KMS-11 (cell line): ENCODE measurements around the gene RRAS2.
"Not testable (repeated sequence)": the region's sequence is repeated elsewhere in the genome, so short reads cannot be mapped to it uniquely, and the experiment has no call there.

Experiments
- H2AFZ ChIP-seq: fragments of 200-600 bp; sonication (generic); 2 replicates; pipeline ENCODE4 v1.6.1; 2016; ENCODE audit warnings: antibody characterized with exemption, mixed run types, low read depth
- H3K27ac ChIP-seq: fragments of 200-600 bp; sonication (generic); 2 replicates; pipeline ENCODE4 v1.6.1; 2016; ENCODE audit warnings: mild to moderate bottlenecking, mixed run types
- H3K27me3 ChIP-seq: fragments of 200-600 bp; sonication (generic); 2 replicates; pipeline ENCODE4 v1.6.1; 2017; ENCODE audit warnings: mild to moderate bottlenecking, low read depth, mixed run types, moderate library complexity; ENCODE audit not compliant: insufficient read depth
- H3K36me3 ChIP-seq: fragments of 200-600 bp; sonication (generic); 2 replicates; pipeline ENCODE4 v1.6.1; 2017; ENCODE audit warnings: mild to moderate bottlenecking, mixed run types; ENCODE audit not compliant: insufficient read depth
- H3K4me1 ChIP-seq: fragments of 200-600 bp; sonication (generic); 2 replicates; pipeline ENCODE4 v1.6.1; 2016; ENCODE audit warnings: mild to moderate bottlenecking, low read depth, mixed run types; ENCODE audit not compliant: poor library complexity, severe bottlenecking
- H3K4me2 ChIP-seq: fragments of 200-600 bp; sonication (generic); 2 replicates; pipeline ENCODE4 v1.7.0; 2016; ENCODE audit warnings: mild to moderate bottlenecking, mixed run types
- H3K4me3 ChIP-seq: fragments of 200-600 bp; sonication (generic); IDR thresholded peaks from 2 replicates; pipeline ENCODE4 v1.6.1; 2017; ENCODE audit warnings: low read depth, low read length, mixed read lengths; ENCODE audit not compliant: insufficient read depth
- H3K79me2 ChIP-seq: fragments of 200-600 bp; sonication (generic); 2 replicates; pipeline ENCODE4 v1.6.1; 2016; ENCODE audit warnings: low read depth, mixed run types; ENCODE audit not compliant: insufficient read depth
- H3K9ac ChIP-seq: fragments of 200-600 bp; sonication (generic); 2 replicates; pipeline ENCODE4 v1.6.1; 2016; ENCODE audit warnings: mild to moderate bottlenecking, mixed run types
- H4K20me1 ChIP-seq: fragments of 200-600 bp; sonication (generic); 2 replicates; pipeline ENCODE4 v1.6.1; 2016; ENCODE audit warnings: mild to moderate bottlenecking, mixed run types; ENCODE audit not compliant: insufficient read depth
- CTCF ChIP-seq: fragments of 200-600 bp; sonication (generic); conservative IDR thresholded peaks from 2 replicates; pipeline ENCODE4 v1.6.1; 2017; ENCODE audit warnings: low read depth, mild to moderate bottlenecking, antibody characterized with exemption, low read length, moderate library complexity, mixed read lengths

RRAS2 gene

DNA sequence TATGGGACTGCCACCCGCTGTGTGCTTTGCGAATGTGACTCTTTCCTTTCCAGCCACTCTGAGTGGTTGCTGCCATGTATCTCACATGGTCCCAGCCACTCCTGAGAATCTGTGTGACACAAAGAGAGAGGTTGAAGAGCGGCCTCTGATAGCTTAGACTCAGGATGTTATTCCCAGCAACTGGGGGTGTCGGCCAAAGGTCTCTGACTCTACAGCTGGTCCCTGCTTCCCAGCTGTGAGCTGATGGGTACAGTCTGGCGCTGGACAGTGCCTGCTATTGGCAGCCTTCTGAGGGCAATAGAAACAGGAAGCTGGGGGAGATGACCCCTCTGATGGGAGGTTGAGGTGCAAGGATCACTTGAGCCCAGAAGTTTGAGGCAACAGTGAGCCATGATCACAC, 105.1 kb downstream of the RRAS2 start:
- Histone ChIP-seq H3K4me2 (no peak overlapping the region), H2AFZ (no peak overlapping the region), H3K36me3 (no peaks in the 10 kb centered on the region), H4K20me1 (no peaks in the 10 kb centered on the region), H3K9ac (no peak overlapping the region), H3K27me3 (no peaks in the 10 kb centered on the region), H3K79me2 (no peaks in the 10 kb centered on the region), H3K27ac (no peak overlapping the region), H3K4me3 (no peak overlapping the region), H3K4me1 (no peaks in the 10 kb centered on the region)
- no peak for TF ChIP-seq CTCF

- H4K20me1 ChIP-seq, result no peaks in the 10 kb centered on the region
- no peak overlapping the region for H2AFZ ChIP-seq
- H3K4me3 ChIP-seq, result no peak overlapping the region
- TF ChIP-seq CTCF, result no peak
- no peak overlapping the region for H3K9ac ChIP-seq
- no peaks in the 10 kb centered on the region for H3K4me1 ChIP-seq
- H3K27ac ChIP-seq, result no peak overlapping the region
- H3K36me3 ChIP-seq, result no peaks in the 10 kb centered on the region
- no peak overlapping the region for H3K4me2 ChIP-seq
- H3K27me3 ChIP-seq, result no peaks in the 10 kb centered on the region
- no peaks in the 10 kb centered on the region for H3K79me2 ChIP-seq
Measured at GRCh38 chr11:14253421-14253820, 105.6 kb downstream of the RRAS2 start.

- H3K27ac ChIP-seq, H3K79me2 ChIP-seq, H3K27me3 ChIP-seq, H3K4me3 ChIP-seq, H3K36me3 ChIP-seq, H4K20me1 ChIP-seq, H3K4me2 ChIP-seq, H3K9ac ChIP-seq, H3K4me1 ChIP-seq, H2AFZ ChIP-seq: not testable (repeated sequence)
Measured at GRCh38 chr11:14252501-14252900, 106.5 kb downstream of the RRAS2 start.

DNA sequence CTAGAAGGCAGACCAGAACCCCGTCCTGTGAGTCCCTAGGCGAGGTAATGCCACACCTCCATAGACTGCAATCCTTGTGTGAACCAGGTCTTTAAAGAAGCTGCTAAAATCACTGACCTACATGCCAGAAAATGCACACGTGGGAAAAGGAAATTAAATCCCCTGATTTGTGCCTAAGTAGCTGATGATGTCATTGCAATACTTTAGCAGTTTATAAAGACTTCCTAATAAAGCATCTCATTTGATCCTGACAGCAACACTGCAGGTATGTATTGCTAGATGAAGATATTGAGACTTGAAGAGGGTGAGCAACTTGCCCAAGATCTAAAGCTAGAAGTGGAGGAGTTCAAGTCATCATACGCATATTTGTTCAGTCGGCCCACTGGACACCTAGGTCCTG, 107.2 kb downstream of the RRAS2 start:
- Histone ChIP-seq H3K36me3 (no peaks in the 10 kb centered on the region), H4K20me1 (no peaks in the 10 kb centered on the region), H3K79me2 (no peaks in the 10 kb centered on the region), H3K9ac (no peak overlapping the region), H3K27ac (no peak overlapping the region), H3K27me3 (no peaks in the 10 kb centered on the region), H3K4me1 (no peaks in the 10 kb centered on the region), H3K4me3 (no peak overlapping the region), H3K4me2 (no peak overlapping the region), H2AFZ (no peak overlapping the region)
- TF ChIP-seq CTCF, result no peak

DNA sequence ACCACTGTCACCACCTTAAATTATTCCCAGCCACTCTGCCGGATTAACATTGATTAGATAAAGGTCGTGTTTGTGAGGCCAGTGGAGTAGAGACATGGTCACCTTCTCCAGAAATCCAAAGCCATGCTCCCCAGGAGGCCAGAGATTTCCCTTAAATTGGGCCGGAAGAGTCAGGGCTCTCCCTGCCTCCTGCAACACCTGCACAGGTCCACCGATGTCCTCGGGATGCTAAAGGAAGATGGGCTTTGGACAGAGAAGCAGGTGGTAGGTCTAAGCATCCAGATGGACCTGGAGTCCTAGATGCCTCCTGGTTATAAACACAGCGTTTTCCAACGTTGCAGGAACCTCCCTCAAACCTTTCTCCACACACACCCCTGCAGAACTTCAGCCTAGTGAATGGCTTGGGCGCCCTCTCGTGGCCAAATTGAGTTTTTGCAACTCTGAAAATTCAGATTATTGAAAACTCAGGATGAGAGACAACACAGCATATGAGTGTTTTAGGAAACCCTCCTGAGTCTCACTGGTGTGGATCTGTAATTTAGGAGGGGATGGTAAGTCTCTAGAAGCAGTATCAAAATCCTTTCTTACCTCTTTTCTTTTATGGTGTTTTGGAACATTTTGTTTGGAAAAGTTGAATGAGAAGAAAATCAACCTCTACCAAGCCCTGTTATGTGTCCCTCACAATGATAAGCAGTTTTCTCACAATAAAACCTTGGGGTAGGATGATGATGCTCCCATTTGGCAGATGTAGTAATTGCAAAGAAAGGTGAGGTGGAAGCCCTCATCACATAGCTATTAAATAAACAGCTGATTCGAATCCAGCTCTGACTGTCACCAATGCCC, 109.6 kb downstream of the RRAS2 start:
- no peaks in the 10 kb centered on the region for H3K36me3 ChIP-seq
- no peaks in the 10 kb centered on the region for H3K4me1 ChIP-seq
- TF ChIP-seq CTCF, result peak; percentile 96
- H4K20me1 ChIP-seq, result no peaks in the 10 kb centered on the region
- no peak overlapping the region for H3K9ac ChIP-seq
- H3K4me3 ChIP-seq, result no peak overlapping the region
- H3K27me3 ChIP-seq, result no peaks in the 10 kb centered on the region
- H3K27ac ChIP-seq, result no peak overlapping the region
- no peaks in the 10 kb centered on the region for H3K79me2 ChIP-seq
- no peak overlapping the region for H2AFZ ChIP-seq
- H3K4me2 ChIP-seq, result no peak overlapping the region
